Cardiac muscle cell (in vitro differentiated cells and primary cell): ENCODE measurements around the gene SF3B3. TPM values are rescaled to one million over a fixed set of nuclear protein-coding genes. Genes with fewer than 3 reads are reported as not detected.

Experiments used
- DNase-seq, 2 donors: peaks; one replicate each; pipeline versions ENCODE4 v3.0.0 to v3.0.0-alpha.2; 2010 to 2017; ENCODE audit warnings: low read depth in 1 of 2, low spot score in 1 of 2
- H3K27ac ChIP-seq: fragments of 200-600 bp; sonication (generic); 2 replicates; pipeline ENCODE4 v1.5.1; 2016
- H3K27me3 ChIP-seq: fragments of 200-600 bp; sonication (generic); 2 replicates; pipeline ENCODE4 v1.6.0; 2016; ENCODE audit warnings: control low read depth
- H3K36me3 ChIP-seq: fragments of 200-600 bp; sonication (generic); 2 replicates; pipeline ENCODE4 v1.5.1; 2016; ENCODE audit warnings: control low read depth
- H3K4me1 ChIP-seq: fragments of 200-600 bp; sonication (generic); 2 replicates; pipeline ENCODE4 v1.8.1; 2017; ENCODE audit warnings: low read depth, mild to moderate bottlenecking, mixed run types
- H3K4me3 ChIP-seq: fragments of 200-600 bp; sonication (generic); 2 replicates; pipeline ENCODE4 v1.5.1; 2016; ENCODE audit warnings: mild to moderate bottlenecking
- H3K9me3 ChIP-seq: fragments of 200-600 bp; sonication (generic); 2 replicates; pipeline ENCODE4 v1.5.1; 2017; ENCODE audit warnings: low read depth, mild to moderate bottlenecking, control low read depth
- CTCF ChIP-seq: IDR thresholded peaks from 2 replicates; pipeline ENCODE4 v1.5.1; 2012; ENCODE audit warnings: low read depth, mild to moderate bottlenecking, low read length
- polyA plus RNA-seq: library from polyadenylated mRNA; unstranded; fragments of >200 nt; fragmentation: Nextera tagmentation; extraction: Ambion mirVana; gene quantifications from 2 replicates; pipeline ENCODE4 v1.2.1, GENCODE V29; 2016
- total RNA-seq: library from RNA; depleted of rRNA; stranded (reverse); fragments of >200 nt; gene quantifications from 2 replicates; pipeline ENCODE4 v1.2.3, GENCODE V29; 2016

The SF3B3 gene
- total and polyA plus RNA-seq, 2 experiments from 2014 or later, result 178 to 203 TPM

DNA sequence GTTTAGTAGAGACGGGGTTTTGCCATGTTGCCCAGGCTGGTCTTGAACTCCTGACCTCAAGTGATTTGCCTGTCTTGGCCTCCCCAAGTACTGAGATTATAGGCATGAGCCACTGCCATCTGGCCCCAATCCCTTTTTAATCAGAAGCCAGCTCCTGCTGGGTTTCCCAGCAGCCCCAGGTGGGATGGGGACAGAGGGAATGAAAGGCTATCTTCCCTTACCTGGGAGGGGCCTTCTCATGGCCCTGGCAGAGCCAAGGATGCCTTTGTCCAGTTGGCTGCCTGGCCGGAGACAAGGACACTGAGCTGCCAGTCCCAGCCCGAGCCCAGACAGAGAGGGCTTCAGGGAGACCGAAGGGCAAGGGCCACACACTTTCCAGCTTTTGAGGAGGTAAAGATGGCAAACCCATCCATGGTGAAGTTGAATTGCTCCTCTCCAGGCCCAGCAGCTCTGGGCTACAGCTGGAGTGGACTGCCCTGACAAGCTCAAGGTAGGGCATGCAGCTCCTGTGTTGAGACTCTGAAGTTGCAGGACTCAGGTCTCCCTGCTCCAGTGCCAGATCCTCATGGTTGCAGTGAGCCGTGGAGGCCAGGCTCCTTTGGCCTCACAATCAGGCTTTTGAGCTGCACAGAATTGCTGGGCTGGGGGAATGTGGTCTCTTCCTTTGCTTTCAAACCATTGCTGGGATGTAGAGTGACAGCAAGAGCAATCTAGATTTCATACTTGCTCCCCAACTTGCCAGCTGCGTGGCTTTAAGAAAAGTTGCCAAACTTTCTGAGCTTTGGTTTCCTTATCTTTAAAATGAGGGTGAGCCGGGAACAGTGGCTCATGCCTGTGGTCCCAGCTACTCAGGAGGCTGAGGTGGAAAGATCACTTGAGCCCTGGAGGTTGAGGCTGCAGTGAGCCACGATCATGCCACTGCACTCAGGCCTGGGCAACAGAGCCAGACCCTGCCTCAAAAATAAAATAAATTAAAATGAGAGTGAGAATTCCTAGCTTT lies 78.3 kb downstream of the SF3B3 start:
- Histone ChIP-seq H3K27ac (no peak overlapping the region), H3K4me1 (no peaks in the 10 kb centered on the region), H3K4me3 (no peak overlapping the region), H3K9me3 (no peaks in the 10 kb centered on the region), H3K36me3 (no peaks in the 10 kb centered on the region), H3K27me3 (no peaks in the 10 kb centered on the region)
- no peak for TF ChIP-seq CTCF
- peak in 1 of 2 donors; percentile 76 for DNase-seq

- no peak overlapping the region for H3K27ac ChIP-seq
Observed at GRCh38 chr16:70602831-70603230, 79.2 kb downstream of the SF3B3 start.

DNA sequence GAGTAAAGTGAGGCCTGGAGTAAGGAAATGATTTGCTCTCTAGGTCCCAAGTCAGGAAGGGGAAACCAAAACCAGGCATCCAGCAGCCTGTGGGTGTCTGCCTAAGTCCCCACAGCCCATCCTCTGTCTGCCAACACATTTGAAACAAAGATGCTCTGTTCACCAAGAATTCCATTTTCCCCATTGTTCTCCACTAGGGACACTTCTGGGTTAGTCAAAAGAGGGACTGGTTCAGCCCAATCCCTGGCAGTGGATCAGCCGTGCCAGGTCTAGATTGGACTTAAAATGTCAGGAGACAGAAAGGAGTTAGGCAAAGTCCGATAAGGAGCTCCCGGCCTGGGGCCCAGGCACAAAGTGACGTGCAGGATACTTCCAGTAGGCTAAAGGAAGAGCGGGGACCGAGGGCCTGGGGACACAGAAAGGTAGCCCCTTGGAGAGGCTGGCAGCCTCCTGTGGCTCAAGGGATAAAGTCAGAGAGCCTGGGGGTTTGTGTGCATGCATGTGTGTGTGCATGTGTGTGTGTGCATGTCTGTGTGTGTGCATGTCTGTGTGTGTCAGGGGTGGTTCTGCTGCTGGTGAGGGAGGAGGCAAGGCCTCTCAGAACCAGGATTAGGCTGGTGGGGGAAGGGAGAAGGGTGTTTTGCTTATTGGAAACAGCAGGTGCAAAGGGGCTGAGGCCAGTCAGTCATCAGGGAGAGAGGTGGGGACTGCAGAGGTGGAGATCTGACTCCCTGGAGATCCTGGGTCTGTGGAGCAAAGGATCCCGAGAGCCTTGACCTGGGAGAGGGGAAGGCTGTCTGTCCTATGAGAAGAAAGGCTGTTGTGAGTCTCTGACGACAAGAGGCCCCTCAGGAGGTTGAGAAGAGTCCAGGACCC lies 81.0 kb downstream of the SF3B3 start:
- no peaks in the 10 kb centered on the region for H3K9me3 ChIP-seq
- TF ChIP-seq CTCF, result no peak
- peak in 1 of 2 donors; percentile 18 for DNase-seq

More at GRCh38 chr16:70602831-70603230, 79.2 kb downstream of the SF3B3 start:
- Histone ChIP-seq H3K27me3 (no peaks in the 10 kb centered on the region), H3K4me1 (no peaks in the 10 kb centered on the region), H3K9me3 (no peaks in the 10 kb centered on the region), H3K4me3 (no peak overlapping the region), H3K36me3 (no peaks in the 10 kb centered on the region)
- DNase-seq, result no peak
- no peak for TF ChIP-seq CTCF

GRCh38 chr16:70605283-70605657 lies 81.7 kb downstream of the SF3B3 start:
- Histone ChIP-seq H3K36me3 (no peaks in the 10 kb centered on the region), H3K27me3 (no peaks in the 10 kb centered on the region), H3K4me1 (no peaks in the 10 kb centered on the region), H3K4me3 (no peak overlapping the region), H3K27ac (no peak overlapping the region), H3K9me3 (no peaks in the 10 kb centered on the region)
- no peak for TF ChIP-seq CTCF
- peak in 1 of 2 donors; percentile 35 for DNase-seq

More for the DNA sequence above, 81.0 kb downstream of the SF3B3 start:
- Histone ChIP-seq H3K27me3 (no peaks in the 10 kb centered on the region), H3K4me1 (no peaks in the 10 kb centered on the region), H3K27ac (no peak overlapping the region), H3K36me3 (no peaks in the 10 kb centered on the region), H3K4me3 (no peak overlapping the region)

- Histone ChIP-seq H3K4me3 (no peak overlapping the region), H3K36me3 (no peaks in the 10 kb centered on the region), H3K27ac (no peak overlapping the region), H3K9me3 (no peaks in the 10 kb centered on the region), H3K27me3 (no peaks in the 10 kb centered on the region), H3K4me1 (no peaks in the 10 kb centered on the region)
- no peak for DNase-seq
- TF ChIP-seq CTCF, result no peak
Observed at GRCh38 chr16:70608521-70608920, 84.9 kb downstream of the SF3B3 start.
